HEK293 (cell line): Measurements from ENCODE around the gene FAF2.

ENCODE experiments used
- CTCF ChIA-PET: fragments of 350-600 bp; formaldehyde crosslinking; extraction: SDS; loops from one replicate; lab custom pipeline; 2021; ENCODE audit warnings: antibody characterized with exemption; lab: Yijun Ruan, JAX
- POLR2A ChIA-PET: fragments of 300-600 bp; formaldehyde crosslinking; extraction: SDS; loops from one replicate; lab custom pipeline; 2020; ENCODE audit warnings: antibody characterized with exemption, inconsistent platforms; lab: Yijun Ruan, JAX
- H3K27ac ChIP-seq: fragments of 200-500 bp; sonication (Bioruptor generic); 2 replicates; pipeline ENCODE4 v1.5.1; 2014; ENCODE audit warnings: low read depth, low read length, control low read depth, inconsistent platforms; ENCODE audit errors: extremely low read depth
- H3K36me3 ChIP-seq, 2 experiments: fragments of 200-500 bp in 1 of 2; sonication (Bioruptor generic) in 1 of 2; 1 replicate in 1 of 2; 2 replicates in 1 of 2; pipeline ENCODE4 v1.5.1; 2014 to 2017; ENCODE audit warnings: inconsistent platforms in 2 of 2, low read length in 2 of 2; ENCODE audit not compliant: control insufficient read depth in 2 of 2, insufficient read depth in 1 of 2
- H3K4me1 ChIP-seq: fragments of 200-500 bp; sonication (Bioruptor generic); 2 replicates; pipeline ENCODE4 v1.5.1; 2014; ENCODE audit warnings: mild to moderate bottlenecking, low read length, inconsistent platforms; ENCODE audit not compliant: control insufficient read depth, insufficient read depth
- H3K4me3 ChIP-seq: 2 replicates; pipeline ENCODE4 v1.5.1; 2011; ENCODE audit warnings: low read depth, mild to moderate bottlenecking, control low read depth, low read length, moderate library complexity
- H3K9me3 ChIP-seq: fragments of 200-500 bp; sonication (Bioruptor generic); 2 replicates; pipeline ENCODE4 v1.5.1; 2014; ENCODE audit warnings: low read depth, low read length, inconsistent platforms; ENCODE audit not compliant: control insufficient read depth, insufficient read depth
- GLIS1 ChIP-seq: fragments of 450-650 bp; formaldehyde crosslinking; IDR thresholded peaks from 2 replicates; pipeline ENCODE4 v1.5.1; 2016; ENCODE audit warnings: missing biosample characterization, missing genetic modification characterization
- HOXC10 ChIP-seq: sonication (generic); formaldehyde crosslinking; IDR thresholded peaks from 2 replicates; pipeline ENCODE4 v1.8.1; 2023; ENCODE audit warnings: mild to moderate bottlenecking, missing genetic modification reagents
- KLF7 ChIP-seq: fragments of 450-650 bp; formaldehyde crosslinking; IDR thresholded peaks from 2 replicates; pipeline ENCODE4 v1.5.1; 2016; ENCODE audit warnings: missing biosample characterization, missing genetic modification characterization, borderline replicate concordance
- KLF9 ChIP-seq: fragments of 450-650 bp; formaldehyde crosslinking; IDR thresholded peaks from 2 replicates; pipeline ENCODE4 v1.5.1; 2016; ENCODE audit warnings: missing biosample characterization, missing genetic modification characterization, low read depth
- YY2 ChIP-seq: fragments of 450-650 bp; formaldehyde crosslinking; IDR thresholded peaks from 2 replicates; pipeline ENCODE4 v1.5.1; 2016; ENCODE audit warnings: missing biosample characterization, missing genetic modification characterization
- ZBTB48 ChIP-seq: fragments of 450-650 bp; formaldehyde crosslinking; IDR thresholded peaks from 2 replicates; pipeline ENCODE4 v1.5.1; 2016; ENCODE audit warnings: missing biosample characterization, missing genetic modification characterization
- ZFP69B ChIP-seq: fragments of 450-650 bp; formaldehyde crosslinking; IDR thresholded peaks from 2 replicates; pipeline ENCODE4 v1.5.1; 2016; ENCODE audit warnings: missing biosample characterization, missing genetic modification characterization
- ZNF138 ChIP-seq: fragments of 450-650 bp; formaldehyde crosslinking; IDR thresholded peaks from 2 replicates; pipeline ENCODE4 v1.5.1; 2016; ENCODE audit warnings: missing biosample characterization, missing genetic modification characterization, borderline replicate concordance
- ZNF521 ChIP-seq: fragments of 450-650 bp; formaldehyde crosslinking; IDR thresholded peaks from 2 replicates; pipeline ENCODE4 v1.5.1; 2017; ENCODE audit warnings: missing biosample characterization, mild to moderate bottlenecking, missing genetic modification characterization
- ZNF549 ChIP-seq: fragments of 450-650 bp; IDR thresholded peaks from 2 replicates; pipeline ENCODE4 v1.5.1; 2018; ENCODE audit warnings: missing biosample characterization, missing genetic modification characterization, mild to moderate bottlenecking, inconsistent platforms, moderate library complexity
- ZNF596 ChIP-seq: fragments of 450-650 bp; IDR thresholded peaks from 2 replicates; pipeline ENCODE4 v1.5.0; 2018; ENCODE audit warnings: missing biosample characterization, mild to moderate bottlenecking, missing genetic modification characterization, moderate library complexity
- ZNF600 ChIP-seq: fragments of 450-650 bp; formaldehyde crosslinking; IDR thresholded peaks from 2 replicates; pipeline ENCODE4 v1.5.1; 2016; ENCODE audit warnings: missing biosample characterization, missing genetic modification characterization
- ZNF654 ChIP-seq: fragments of 450-650 bp; formaldehyde crosslinking; IDR thresholded peaks from 2 replicates; pipeline ENCODE4 v1.5.1; 2016; ENCODE audit warnings: low read depth, missing biosample characterization, missing genetic modification characterization
- TF ChIP-seq, protein P1 (sequence below): fragments of 450-650 bp; formaldehyde crosslinking; conservative IDR thresholded peaks from 2 replicates; pipeline ENCODE4 v1.5.1; 2016; ENCODE audit warnings: low read depth, missing biosample characterization, missing genetic modification characterization
- TF ChIP-seq, protein P2 (sequence below): fragments of 450-650 bp; formaldehyde crosslinking; IDR thresholded peaks from 2 replicates; pipeline ENCODE4 v1.5.1; 2016; ENCODE audit warnings: missing biosample characterization, missing genetic modification characterization
- TF ChIP-seq, protein P3 (sequence below): IDR thresholded peaks from 2 replicates; pipeline ENCODE4 v1.6.1; 2011; ENCODE audit warnings: mild to moderate bottlenecking, low read depth, low read length, borderline replicate concordance
- TF ChIP-seq, protein P4 (sequence below): fragments of 450-650 bp; formaldehyde crosslinking; IDR thresholded peaks from 2 replicates; pipeline ENCODE4 v1.5.1; 2016; ENCODE audit warnings: missing biosample characterization, missing genetic modification characterization

Gene FAF2

DNA sequence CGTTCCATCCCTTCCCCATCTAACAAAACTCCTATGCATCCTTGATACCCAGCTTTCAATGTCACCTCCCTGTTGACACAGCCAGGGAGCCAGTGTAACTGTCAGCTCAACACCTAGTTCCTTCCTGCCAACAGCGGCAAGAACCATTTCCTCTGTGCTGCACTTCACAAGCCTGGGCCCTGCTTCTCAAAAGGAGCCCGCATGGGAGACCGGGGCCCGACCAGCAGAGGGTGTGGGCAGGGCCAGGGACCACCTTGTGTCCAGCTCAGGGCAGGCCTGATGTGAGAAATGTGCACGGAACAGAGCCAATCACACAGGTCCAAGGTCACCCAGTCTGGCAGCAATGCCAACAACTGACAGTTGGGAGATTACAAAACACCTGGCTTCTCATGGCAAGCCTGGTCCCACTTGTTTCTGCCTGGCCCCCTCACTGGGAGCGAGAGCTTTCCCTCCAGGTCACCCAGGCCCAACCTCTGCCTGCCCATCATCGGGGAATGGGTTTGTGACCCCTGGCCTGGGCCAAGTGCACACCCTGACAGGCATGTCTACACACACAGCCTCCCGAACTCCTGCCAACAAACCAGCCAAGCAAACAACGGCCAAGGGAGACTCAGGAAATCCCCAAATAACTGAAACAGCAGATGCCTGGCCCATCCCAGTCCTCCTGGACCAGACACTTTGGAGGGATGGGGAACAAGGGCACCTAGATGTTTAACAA, 85.9 kb downstream of the FAF2 start (continued):
- TF ChIP-seq ZNF521 (tag by site-specific recombination) (no peak), ZNF596 (tag by site-specific recombination) (no peak), ZNF654 (no peak), KLF7 (tag by site-specific recombination) (no peak), ZNF138 (tag by site-specific recombination) (no peak), ZBTB48 (tag by site-specific recombination) (no peak), HOXC10 (CRISPR knock-in tag) (no peak), ZNF549 (tag by site-specific recombination) (no peak), ZFP69B (tag by site-specific recombination) (no peak), YY2 (no peak)
- TF ChIP-seq, protein P1, sequence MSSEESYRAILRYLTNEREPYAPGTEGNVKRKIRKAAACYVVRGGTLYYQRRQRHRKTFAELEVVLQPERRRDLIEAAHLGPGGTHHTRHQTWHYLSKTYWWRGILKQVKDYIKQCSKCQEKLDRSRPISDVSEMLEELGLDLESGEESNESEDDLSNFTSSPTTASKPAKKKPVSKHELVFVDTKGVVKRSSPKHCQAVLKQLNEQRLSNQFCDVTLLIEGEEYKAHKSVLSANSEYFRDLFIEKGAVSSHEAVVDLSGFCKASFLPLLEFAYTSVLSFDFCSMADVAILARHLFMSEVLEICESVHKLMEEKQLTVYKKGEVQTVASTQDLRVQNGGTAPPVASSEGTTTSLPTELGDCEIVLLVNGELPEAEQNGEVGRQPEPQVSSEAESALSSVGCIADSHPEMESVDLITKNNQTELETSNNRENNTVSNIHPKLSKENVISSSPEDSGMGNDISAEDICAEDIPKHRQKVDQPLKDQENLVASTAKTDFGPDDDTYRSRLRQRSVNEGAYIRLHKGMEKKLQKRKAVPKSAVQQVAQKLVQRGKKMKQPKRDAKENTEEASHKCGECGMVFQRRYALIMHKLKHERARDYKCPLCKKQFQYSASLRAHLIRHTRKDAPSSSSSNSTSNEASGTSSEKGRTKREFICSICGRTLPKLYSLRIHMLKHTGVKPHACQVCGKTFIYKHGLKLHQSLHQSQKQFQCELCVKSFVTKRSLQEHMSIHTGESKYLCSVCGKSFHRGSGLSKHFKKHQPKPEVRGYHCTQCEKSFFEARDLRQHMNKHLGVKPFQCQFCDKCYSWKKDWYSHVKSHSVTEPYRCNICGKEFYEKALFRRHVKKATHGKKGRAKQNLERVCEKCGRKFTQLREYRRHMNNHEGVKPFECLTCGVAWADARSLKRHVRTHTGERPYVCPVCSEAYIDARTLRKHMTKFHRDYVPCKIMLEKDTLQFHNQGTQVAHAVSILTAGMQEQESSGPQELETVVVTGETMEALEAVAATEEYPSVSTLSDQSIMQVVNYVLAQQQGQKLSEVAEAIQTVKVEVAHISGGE (tag by site-specific recombination) = no peak; the same call in 1 of the 2 replicates

DNA sequence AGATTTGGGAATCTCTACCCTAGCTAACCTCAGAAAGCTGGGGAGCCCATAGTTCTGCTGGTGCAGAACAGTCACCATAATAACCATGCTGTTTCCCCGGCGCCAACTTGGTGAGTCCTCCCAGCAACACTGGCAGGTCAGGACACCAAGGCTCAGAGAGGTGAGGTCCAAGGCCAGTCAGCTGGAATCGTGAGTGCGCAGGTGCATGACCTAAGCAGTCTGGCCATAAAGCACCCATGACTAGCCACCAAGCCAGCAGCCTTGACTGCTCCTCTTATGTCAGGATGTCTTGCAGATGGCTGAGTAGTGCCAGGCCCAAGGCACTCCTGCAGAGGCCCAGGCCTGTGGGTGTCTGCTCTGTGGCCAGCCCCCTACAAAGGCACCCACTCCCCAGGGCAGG, 86.5 kb downstream of the FAF2 start:
- TF ChIP-seq, protein P2, sequence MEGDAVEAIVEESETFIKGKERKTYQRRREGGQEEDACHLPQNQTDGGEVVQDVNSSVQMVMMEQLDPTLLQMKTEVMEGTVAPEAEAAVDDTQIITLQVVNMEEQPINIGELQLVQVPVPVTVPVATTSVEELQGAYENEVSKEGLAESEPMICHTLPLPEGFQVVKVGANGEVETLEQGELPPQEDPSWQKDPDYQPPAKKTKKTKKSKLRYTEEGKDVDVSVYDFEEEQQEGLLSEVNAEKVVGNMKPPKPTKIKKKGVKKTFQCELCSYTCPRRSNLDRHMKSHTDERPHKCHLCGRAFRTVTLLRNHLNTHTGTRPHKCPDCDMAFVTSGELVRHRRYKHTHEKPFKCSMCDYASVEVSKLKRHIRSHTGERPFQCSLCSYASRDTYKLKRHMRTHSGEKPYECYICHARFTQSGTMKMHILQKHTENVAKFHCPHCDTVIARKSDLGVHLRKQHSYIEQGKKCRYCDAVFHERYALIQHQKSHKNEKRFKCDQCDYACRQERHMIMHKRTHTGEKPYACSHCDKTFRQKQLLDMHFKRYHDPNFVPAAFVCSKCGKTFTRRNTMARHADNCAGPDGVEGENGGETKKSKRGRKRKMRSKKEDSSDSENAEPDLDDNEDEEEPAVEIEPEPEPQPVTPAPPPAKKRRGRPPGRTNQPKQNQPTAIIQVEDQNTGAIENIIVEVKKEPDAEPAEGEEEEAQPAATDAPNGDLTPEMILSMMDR (tag by site-specific recombination) = no peak
- TF ChIP-seq, protein P3, sequence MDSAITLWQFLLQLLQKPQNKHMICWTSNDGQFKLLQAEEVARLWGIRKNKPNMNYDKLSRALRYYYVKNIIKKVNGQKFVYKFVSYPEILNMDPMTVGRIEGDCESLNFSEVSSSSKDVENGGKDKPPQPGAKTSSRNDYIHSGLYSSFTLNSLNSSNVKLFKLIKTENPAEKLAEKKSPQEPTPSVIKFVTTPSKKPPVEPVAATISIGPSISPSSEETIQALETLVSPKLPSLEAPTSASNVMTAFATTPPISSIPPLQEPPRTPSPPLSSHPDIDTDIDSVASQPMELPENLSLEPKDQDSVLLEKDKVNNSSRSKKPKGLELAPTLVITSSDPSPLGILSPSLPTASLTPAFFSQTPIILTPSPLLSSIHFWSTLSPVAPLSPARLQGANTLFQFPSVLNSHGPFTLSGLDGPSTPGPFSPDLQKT = no peak
- TF ChIP-seq ZNF600 (tag by site-specific recombination) (peak; percentile 53), KLF9 (tag by site-specific recombination) (no peak), GLIS1 (peak; percentile 72)
- TF ChIP-seq, protein P4, sequence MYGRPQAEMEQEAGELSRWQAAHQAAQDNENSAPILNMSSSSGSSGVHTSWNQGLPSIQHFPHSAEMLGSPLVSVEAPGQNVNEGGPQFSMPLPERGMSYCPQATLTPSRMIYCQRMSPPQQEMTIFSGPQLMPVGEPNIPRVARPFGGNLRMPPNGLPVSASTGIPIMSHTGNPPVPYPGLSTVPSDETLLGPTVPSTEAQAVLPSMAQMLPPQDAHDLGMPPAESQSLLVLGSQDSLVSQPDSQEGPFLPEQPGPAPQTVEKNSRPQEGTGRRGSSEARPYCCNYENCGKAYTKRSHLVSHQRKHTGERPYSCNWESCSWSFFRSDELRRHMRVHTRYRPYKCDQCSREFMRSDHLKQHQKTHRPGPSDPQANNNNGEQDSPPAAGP (tag by site-specific recombination) = no peak
- Histone ChIP-seq H3K36me3 (peaks cover 0 to 29% of the 10 kb centered on the region in 2 experiments; a peak in 1 of 3 replicates), H3K4me1 (0 out of 2 replicates have a peak, but pooled peaks cover 8% of the 10 kb centered on the region), H3K9me3 (no peaks in the 10 kb centered on the region), H3K4me3 (no peak overlapping the region), H3K27ac (no peak overlapping the region)
- CTCF ChIA-PET = interaction anchor here (1.2 to 1.4 kb wide), 2 partner anchors 8 to 119 kb away, joined by 3 to 9 read pairs; no protein-coding TSS in a partner anchor
- POLR2A ChIA-PET = interaction anchor here (0.5 to 0.8 kb wide), 2 partner anchors 9 to 74 kb away, joined by 3 to 5 read pairs; no protein-coding TSS in a partner anchor
